Neural progenitor cell (in vitro differentiated cells): ENCODE data around the gene POFUT1. TPM values are rescaled to one million over a fixed set of nuclear protein-coding genes. Genes with fewer than 3 reads are reported as not detected.

Experiments
- DNase-seq: peaks from one replicate; pipeline ENCODE4 v3.0.0-alpha.2; 2016; ENCODE audit warnings: low spot score
- H2AFZ ChIP-seq: fragments of 200-600 bp; sonication (generic); replicated peaks from 2 replicates; pipeline ENCODE4 v1.6.1; 2016; ENCODE audit warnings: antibody characterized with exemption
- H3F3A ChIP-seq: fragments of 200-600 bp; sonication (generic); 2 replicates; pipeline ENCODE4 v1.6.1; 2016; ENCODE audit warnings: antibody characterized with exemption, low read depth
- H3K27ac ChIP-seq: fragments of 200-600 bp; sonication (generic); 2 replicates; pipeline ENCODE4 v1.5.1; 2016; ENCODE audit warnings: mild to moderate bottlenecking
- H3K27me3 ChIP-seq: fragments of 200-600 bp; sonication (generic); 2 replicates; pipeline ENCODE4 v1.6.1; 2016; ENCODE audit warnings: mild to moderate bottlenecking, moderate library complexity
- H3K36me3 ChIP-seq: fragments of 200-600 bp; sonication (generic); 2 replicates; pipeline ENCODE4 v1.5.1; 2016
- H3K4me1 ChIP-seq: fragments of 200-600 bp; sonication (generic); 2 replicates; pipeline ENCODE4 v1.6.1; 2016; ENCODE audit warnings: mixed run types
- H3K4me2 ChIP-seq: fragments of 200-600 bp; sonication (generic); 2 replicates; pipeline ENCODE4 v1.6.1; 2016
- H3K4me3 ChIP-seq: fragments of 200-600 bp; sonication (generic); 2 replicates; pipeline ENCODE4 v1.5.1; 2016
- H3K79me2 ChIP-seq: fragments of 200-600 bp; sonication (generic); 2 replicates; pipeline ENCODE4 v1.6.1; 2016; ENCODE audit warnings: low read depth
- H3K9ac ChIP-seq: fragments of 200-600 bp; sonication (generic); 2 replicates; pipeline ENCODE4 v1.6.1; 2016
- H3K9me3 ChIP-seq: fragments of 200-600 bp; sonication (generic); 2 replicates; pipeline ENCODE4 v1.5.1; 2016; ENCODE audit warnings: low read depth
- H4K20me1 ChIP-seq: fragments of 200-600 bp; sonication (generic); 2 replicates; pipeline ENCODE4 v1.6.1; 2016; ENCODE audit warnings: low read depth
- H3K27ac Mint-ChIP-seq: 3 replicates; pipeline ENCODE4 v1.8.0; 2021; ENCODE audit warnings: mixed read lengths
- H3K27me3 Mint-ChIP-seq: 2 replicates; pipeline ENCODE4 v1.8.0; 2022; ENCODE audit warnings: low read depth, mild to moderate bottlenecking, inconsistent platforms, moderate library complexity, mixed read lengths; ENCODE audit not compliant: insufficient read depth
- H3K36me3 Mint-ChIP-seq: 3 replicates; pipeline ENCODE4 v1.8.0; 2021; ENCODE audit warnings: mixed read lengths
- H3K4me1 Mint-ChIP-seq: 3 replicates; pipeline ENCODE4 v1.8.0; 2021; ENCODE audit warnings: mixed read lengths
- H3K4me3 Mint-ChIP-seq: 3 replicates; pipeline ENCODE4 v1.8.0; 2021; ENCODE audit warnings: mild to moderate bottlenecking, moderate library complexity, mixed read lengths
- H3K9me3 Mint-ChIP-seq: 3 replicates; pipeline ENCODE4 v1.8.0; 2020; ENCODE audit warnings: mixed read lengths
- EZH2 ChIP-seq: fragments of 200-600 bp; sonication (generic); IDR thresholded peaks from 2 replicates; pipeline ENCODE4 v1.6.1; 2017; ENCODE audit warnings: antibody characterized with exemption, mild to moderate bottlenecking, moderate library complexity
- EZH2phosphoT487 ChIP-seq: fragments of 200-600 bp; sonication (generic); IDR thresholded peaks from 2 replicates; pipeline ENCODE4 v1.6.1; 2017; ENCODE audit warnings: antibody characterized with exemption
- total RNA-seq: library from RNA; depleted of rRNA; stranded (reverse); fragments of >200 nt; gene quantifications from 2 replicates; pipeline ENCODE4 v1.2.3, GENCODE V29; 2015; ENCODE audit warnings: low replicate concordance
- TF ChIP-seq, protein P1 (sequence below): fragments of 200-600 bp; sonication (generic); IDR thresholded peaks from 2 replicates; pipeline ENCODE4 v1.5.1; 2017; ENCODE audit warnings: antibody characterized with exemption, mild to moderate bottlenecking

The POFUT1 gene
- total RNA-seq, 1 donor from 2014 or later: 22.3 TPM

DNA sequence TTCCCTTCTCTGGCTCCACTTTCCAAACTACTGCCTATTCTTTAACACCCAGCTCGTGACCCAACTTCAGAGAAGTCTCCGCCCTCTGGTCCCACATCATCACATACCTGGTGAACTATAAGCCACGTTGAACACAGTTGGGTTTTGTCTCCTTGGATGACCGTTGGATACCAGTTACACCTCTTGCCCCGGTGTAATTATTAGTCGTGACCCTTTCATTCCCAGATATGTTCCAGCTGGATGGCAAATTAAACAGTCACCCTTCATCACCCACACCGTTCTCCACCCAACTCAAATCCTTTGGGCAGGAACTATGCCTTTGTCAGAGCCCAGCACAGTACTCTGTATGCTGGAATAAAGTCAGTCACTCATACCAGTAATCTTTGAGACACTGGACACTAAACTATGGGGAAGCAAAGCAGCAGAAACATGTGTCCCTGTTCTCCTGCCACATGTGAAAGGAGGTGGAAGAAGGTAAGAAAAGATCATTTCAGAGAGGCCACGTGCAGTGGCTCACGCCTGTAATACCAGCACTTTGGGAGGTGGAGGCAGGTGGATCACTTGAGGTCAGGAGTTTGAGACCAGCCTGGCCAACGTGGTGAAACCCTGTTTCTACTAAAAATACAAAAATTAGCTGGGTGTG, 22.6 kb upstream of the POFUT1 start:
- Mint-ChIP-seq H3K4me1 (peaks cover 8% of the 10 kb centered on the region), H3K36me3 (peaks cover 3% of the 10 kb centered on the region), H3K9me3 (no peaks in the 10 kb centered on the region), H3K4me3 (no peak overlapping the region), H3K27ac (no peak overlapping the region), H3K27me3 (peaks cover 8% of the 10 kb centered on the region)
- no peak overlapping the region for H3K4me2 ChIP-seq
- no peaks in the 10 kb centered on the region for H3K27me3 ChIP-seq
- H3K79me2 ChIP-seq: peaks cover 16% of the 10 kb centered on the region
- no peaks in the 10 kb centered on the region for H3K9me3 ChIP-seq
- H3K36me3 ChIP-seq: no peaks in the 10 kb centered on the region
- H3K27ac ChIP-seq: no peak overlapping the region
- no peak overlapping the region for H2AFZ ChIP-seq
- H4K20me1 ChIP-seq: no peaks in the 10 kb centered on the region
- DNase-seq: no peak
- peaks cover 6% of the 10 kb centered on the region for H3K4me1 ChIP-seq
- no peak overlapping the region for H3K9ac ChIP-seq
- H3F3A ChIP-seq: no peaks in the 10 kb centered on the region
- no peak overlapping the region for H3K4me3 ChIP-seq
- no peak for TF ChIP-seq EZH2phosphoT487
- TF ChIP-seq EZH2: no peak
- TF ChIP-seq, protein P1, sequence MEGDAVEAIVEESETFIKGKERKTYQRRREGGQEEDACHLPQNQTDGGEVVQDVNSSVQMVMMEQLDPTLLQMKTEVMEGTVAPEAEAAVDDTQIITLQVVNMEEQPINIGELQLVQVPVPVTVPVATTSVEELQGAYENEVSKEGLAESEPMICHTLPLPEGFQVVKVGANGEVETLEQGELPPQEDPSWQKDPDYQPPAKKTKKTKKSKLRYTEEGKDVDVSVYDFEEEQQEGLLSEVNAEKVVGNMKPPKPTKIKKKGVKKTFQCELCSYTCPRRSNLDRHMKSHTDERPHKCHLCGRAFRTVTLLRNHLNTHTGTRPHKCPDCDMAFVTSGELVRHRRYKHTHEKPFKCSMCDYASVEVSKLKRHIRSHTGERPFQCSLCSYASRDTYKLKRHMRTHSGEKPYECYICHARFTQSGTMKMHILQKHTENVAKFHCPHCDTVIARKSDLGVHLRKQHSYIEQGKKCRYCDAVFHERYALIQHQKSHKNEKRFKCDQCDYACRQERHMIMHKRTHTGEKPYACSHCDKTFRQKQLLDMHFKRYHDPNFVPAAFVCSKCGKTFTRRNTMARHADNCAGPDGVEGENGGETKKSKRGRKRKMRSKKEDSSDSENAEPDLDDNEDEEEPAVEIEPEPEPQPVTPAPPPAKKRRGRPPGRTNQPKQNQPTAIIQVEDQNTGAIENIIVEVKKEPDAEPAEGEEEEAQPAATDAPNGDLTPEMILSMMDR: no peak

DNA sequence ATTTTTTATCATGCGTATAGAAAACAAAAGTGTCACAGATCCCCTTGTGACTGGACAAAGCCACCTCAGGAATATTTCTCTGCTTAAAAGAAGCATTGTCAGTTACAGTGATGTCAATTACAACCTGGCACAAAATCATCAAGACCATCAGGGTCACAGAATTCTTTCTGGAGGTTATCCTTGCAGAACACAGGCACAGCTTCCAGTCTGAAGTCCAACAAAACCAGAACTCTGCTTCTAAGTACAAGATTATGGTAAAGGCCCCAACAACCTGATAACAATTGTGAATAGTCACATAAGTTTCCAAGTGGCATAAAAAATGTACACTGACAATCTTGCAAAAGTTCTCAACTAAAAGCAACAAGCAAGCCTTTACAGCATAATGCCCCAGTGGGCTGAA, 21.2 kb upstream of the POFUT1 start:
- Histone ChIP-seq H4K20me1 (peaks cover 10% of the 10 kb centered on the region), H3K9ac (no peak overlapping the region), H3K36me3 (no peaks in the 10 kb centered on the region), H3F3A (peaks cover 14% of the 10 kb centered on the region), H3K27ac (no peak overlapping the region), H3K4me2 (no peak overlapping the region), H3K4me1 (peaks cover 15% of the 10 kb centered on the region), H2AFZ (no peak overlapping the region), H3K4me3 (no peak overlapping the region), H3K79me2 (peaks cover 16% of the 10 kb centered on the region), H3K9me3 (no peaks in the 10 kb centered on the region), H3K27me3 (no peaks in the 10 kb centered on the region)
- Mint-ChIP-seq H3K4me1 (peaks cover 17% of the 10 kb centered on the region), H3K27ac (no peak overlapping the region), H3K9me3 (no peaks in the 10 kb centered on the region), H3K36me3 (peaks cover 3% of the 10 kb centered on the region), H3K4me3 (no peak overlapping the region), H3K27me3 (peaks cover 12% of the 10 kb centered on the region)
- TF ChIP-seq EZH2 (no peak), EZH2phosphoT487 (no peak)
- TF ChIP-seq, protein P1: no peak
- DNase-seq: no peak

DNA sequence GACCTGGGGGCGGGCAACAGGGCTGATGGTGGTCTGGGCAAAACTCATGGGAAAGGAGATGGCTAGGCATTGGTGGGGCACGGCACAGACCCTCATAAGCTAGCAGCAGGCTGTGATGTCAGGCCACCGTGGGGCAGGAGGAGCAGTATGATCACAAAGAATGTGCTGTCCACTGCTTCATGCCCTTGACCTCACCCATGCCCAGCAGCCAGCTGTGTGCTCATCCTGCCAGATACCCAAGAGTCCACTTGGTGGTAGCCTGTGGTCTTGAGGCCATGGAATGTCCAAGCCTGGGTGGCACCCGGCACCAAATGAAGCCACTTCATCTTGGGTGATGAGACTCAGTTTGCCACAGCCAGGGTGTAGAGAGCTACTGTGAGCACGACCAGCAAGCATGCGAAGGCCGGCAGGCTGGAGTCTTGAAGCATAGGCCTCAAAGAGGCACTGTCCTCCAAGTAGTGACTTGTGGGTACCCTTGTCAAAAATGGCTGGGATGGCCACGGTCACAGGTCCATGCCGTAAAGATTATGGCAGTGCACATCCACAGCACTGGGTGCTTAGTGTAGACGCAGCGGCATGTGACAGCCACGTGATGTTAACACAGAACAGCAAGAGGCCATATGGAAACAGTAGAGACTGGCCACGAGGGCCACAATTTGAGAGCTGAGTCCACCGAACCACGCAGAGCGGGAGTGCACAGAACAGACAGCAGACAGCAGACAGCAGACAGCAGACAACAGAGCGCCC, 19.1 kb upstream of the POFUT1 start:
- peaks cover 29% of the 10 kb centered on the region for H3F3A ChIP-seq
- H3K27ac ChIP-seq: no peak overlapping the region
- Mint-ChIP-seq H3K27ac (no peak overlapping the region), H3K9me3 (no peaks in the 10 kb centered on the region), H3K4me1 (peaks cover 17% of the 10 kb centered on the region), H3K4me3 (peak overlapping the region; percentile 87), H3K36me3 (peaks cover 5% of the 10 kb centered on the region), H3K27me3 (peaks cover 12% of the 10 kb centered on the region)
- peak overlapping the region; percentile 78 for H3K4me2 ChIP-seq
- H3K4me1 ChIP-seq: peaks cover 15% of the 10 kb centered on the region
- no peaks in the 10 kb centered on the region for H3K27me3 ChIP-seq
- TF ChIP-seq EZH2: no peak
- TF ChIP-seq, protein P1: no peak
- TF ChIP-seq EZH2phosphoT487: no peak
- DNase-seq: no peak
- peaks cover 27% of the 10 kb centered on the region for H4K20me1 ChIP-seq
- H2AFZ ChIP-seq: no peak overlapping the region
- H3K9ac ChIP-seq: no peak overlapping the region
- no peak overlapping the region for H3K4me3 ChIP-seq
- H3K9me3 ChIP-seq: no peaks in the 10 kb centered on the region
- peaks cover 16% of the 10 kb centered on the region for H3K79me2 ChIP-seq
- no peaks in the 10 kb centered on the region for H3K36me3 ChIP-seq
